A673 (cell line): ENCODE measurements around the gene NEDD4L. TPM values are rescaled to one million over a fixed set of nuclear protein-coding genes. Genes with fewer than 3 reads are reported as not detected.

Experiments used
- BruUV-seq: library from RNA; stranded (reverse); fragments of 400-500 nt; replicated peaks from 2 replicates; lab custom pipeline; 2021; lab: Mats Ljungman, UMichigan
- CTCF ChIA-PET: fragments of 300-600 bp; sonication (Branson Sonifier 250); formaldehyde crosslinking; loops from one replicate; lab custom pipeline; 2022; ENCODE audit warnings: antibody characterized with exemption; lab: Charles Lee
- POLR2A ChIA-PET: fragments of 300-600 bp; sonication (Branson Sonifier 250); formaldehyde crosslinking; loops from one replicate; lab custom pipeline; 2022; ENCODE audit warnings: antibody characterized with exemption; ENCODE audit not compliant: low non-redundant PET; lab: Charles Lee
- DNase-seq: peaks from one replicate; pipeline ENCODE4 v3.0.0-alpha.2; 2015; ENCODE audit warnings: low spot score
- H3K27ac ChIP-seq: fragments of 200-600 bp; sonication (generic); 2 replicates; pipeline ENCODE4 v1.5.1; 2016; ENCODE audit warnings: mixed run types, low read depth, mild to moderate bottlenecking, mixed read lengths, antibody characterized with exemption, low read length; ENCODE audit not compliant: poor library complexity, severe bottlenecking
- H3K27me3 ChIP-seq: fragments of 200-600 bp; sonication (generic); replicated peaks from 2 replicates; pipeline ENCODE4 v1.6.1; 2017; ENCODE audit warnings: mixed run types, low read depth, mild to moderate bottlenecking, mixed read lengths, antibody characterized with exemption, low read length; ENCODE audit not compliant: insufficient read depth, poor library complexity
- H3K36me3 ChIP-seq: fragments of 200-600 bp; sonication (generic); 2 replicates; pipeline ENCODE4 v1.6.1; 2016; ENCODE audit warnings: mixed run types, mild to moderate bottlenecking, mixed read lengths, antibody characterized with exemption, low read length; ENCODE audit not compliant: insufficient read depth, poor library complexity, severe bottlenecking
- H3K4me1 ChIP-seq: fragments of 200-600 bp; sonication (generic); 2 replicates; pipeline ENCODE4 v1.6.1; 2017; ENCODE audit warnings: mixed run types, mild to moderate bottlenecking, mixed read lengths, antibody characterized with exemption, low read length; ENCODE audit not compliant: insufficient read depth, poor library complexity, severe bottlenecking
- H3K4me3 ChIP-seq: fragments of 200-600 bp; sonication (generic); 2 replicates; pipeline ENCODE4 v1.5.1; 2016; ENCODE audit warnings: low read depth, mixed run types, mild to moderate bottlenecking, mixed read lengths, low read length; ENCODE audit not compliant: poor library complexity, severe bottlenecking
- H3K9me3 ChIP-seq: fragments of 200-600 bp; sonication (generic); 2 replicates; pipeline ENCODE4 v1.6.1; 2016; ENCODE audit warnings: mixed run types, low read depth, mild to moderate bottlenecking, mixed read lengths, antibody characterized with exemption, low read length; ENCODE audit not compliant: poor library complexity, severe bottlenecking
- CTCF ChIP-seq: fragments of 300-800, 200-600 bp; sonication (generic); conservative IDR thresholded peaks from 2 replicates; pipeline ENCODE4 v1.5.1; 2017; ENCODE audit warnings: low read depth, mild to moderate bottlenecking, antibody characterized with exemption, low read length, moderate library complexity, mixed read lengths
- EZH2 ChIP-seq: fragments of 200-600 bp; sonication (generic); IDR thresholded peaks from 2 replicates; pipeline ENCODE4 v1.6.1; 2017; ENCODE audit warnings: borderline replicate concordance, low read depth, mild to moderate bottlenecking, mixed read lengths, antibody characterized with exemption, low read length; ENCODE audit not compliant: poor library complexity, severe bottlenecking
- intact Hi-C: fragments of 100-400 bp; cut with micrococcal nuclease; formaldehyde crosslinking; loops from one replicate; pipeline ENCODE4 v1.10.0; 2022; ENCODE audit not compliant: unreplicated experiment
- total RNA-seq: library from RNA; stranded (reverse); gene quantifications from 2 replicates; pipeline ENCODE4 v1.2.3, GENCODE V29; 2021

Gene NEDD4L
- total RNA-seq, 1 experiment from 2014 or later: 15.3 TPM

- Histone ChIP-seq H3K4me3 (no peak overlapping the region), H3K36me3 (no peaks in the 10 kb centered on the region), H3K4me1 (no peaks in the 10 kb centered on the region), H3K27me3 (peaks cover 30% of the 10 kb centered on the region), H3K9me3 (no peaks in the 10 kb centered on the region), H3K27ac (no peak overlapping the region)
- DNase-seq: no peak
- BruUV-seq: no TSS peak
- ChIA-PET POLR2A (no interaction called here), CTCF (no interaction called here)
- intact Hi-C loops: no loop called here
- TF ChIP-seq EZH2 (no peak), CTCF (no peak)
These were observed 105.0 kb downstream of the NEDD4L start for GRCh38 chr18:58148954-58149471.

DNA sequence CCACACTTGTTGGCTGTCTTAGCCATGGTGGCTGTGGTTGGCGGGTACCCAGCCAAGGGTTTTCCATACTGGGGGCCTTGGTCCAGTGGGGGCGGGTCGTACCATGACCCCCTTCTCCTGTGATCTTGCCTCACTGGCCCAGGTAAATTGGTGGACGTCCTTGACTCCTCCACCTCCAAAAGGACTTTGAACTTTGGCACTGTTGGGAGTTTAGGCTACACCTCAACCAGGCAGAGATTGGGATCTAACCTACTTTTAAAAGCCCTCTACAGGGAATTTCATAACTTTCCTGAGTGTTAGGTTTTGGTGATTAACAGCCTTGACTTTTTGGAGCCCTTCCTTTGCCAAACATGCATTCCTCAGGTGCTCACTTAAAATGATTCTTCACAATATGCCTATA, 106.7 kb downstream of the NEDD4L start:
- no peaks in the 10 kb centered on the region for H3K9me3 ChIP-seq
- no peaks in the 10 kb centered on the region for H3K36me3 ChIP-seq
- no peak for DNase-seq
- no peak overlapping the region for H3K4me3 ChIP-seq
- intact Hi-C loops: no loop called here
- TF ChIP-seq CTCF (no peak), EZH2 (no peak)
- POLR2A ChIA-PET: no interaction called here
- BruUV-seq: no TSS peak
- H3K27me3 ChIP-seq: peaks cover 25% of the 10 kb centered on the region
- H3K4me1 ChIP-seq: no peaks in the 10 kb centered on the region
- no peak overlapping the region for H3K27ac ChIP-seq
- CTCF ChIA-PET: no interaction called here

DNA sequence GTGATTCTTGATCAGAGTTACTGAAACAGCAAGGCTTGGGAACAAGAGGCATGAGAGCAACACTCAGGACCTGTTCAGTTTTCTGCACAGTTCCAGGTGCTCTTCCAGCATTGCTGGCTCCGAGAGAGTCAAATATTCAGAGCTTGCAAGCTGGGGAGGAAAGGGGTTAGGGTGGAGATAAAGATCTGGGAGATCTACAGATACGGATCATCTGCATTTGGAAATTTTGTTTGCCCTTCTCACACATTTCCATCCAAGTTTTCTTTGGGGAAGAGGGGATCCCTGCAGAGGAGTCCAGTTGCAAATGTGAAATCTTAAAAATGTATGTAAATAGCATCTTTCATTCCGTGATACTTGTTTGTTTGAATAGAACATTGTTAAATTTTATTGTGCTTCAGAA, 108.2 kb downstream of the NEDD4L start:
- no peak for DNase-seq
- CTCF ChIA-PET: no interaction called here
- peaks cover 21% of the 10 kb centered on the region for H3K27me3 ChIP-seq
- POLR2A ChIA-PET: no interaction called here
- no peak for TF ChIP-seq EZH2
- no peak for TF ChIP-seq CTCF
- BruUV-seq: no TSS peak
- H3K27ac ChIP-seq: no peak overlapping the region
- H3K9me3 ChIP-seq: no peaks in the 10 kb centered on the region
- no peaks in the 10 kb centered on the region for H3K4me1 ChIP-seq
- intact Hi-C loops: no loop called here
- H3K4me3 ChIP-seq: no peak overlapping the region
- H3K36me3 ChIP-seq: no peaks in the 10 kb centered on the region
